ENCODE data around the gene SPEM1.

- no peak for TF ChIP-seq CTCF (IDR thresholded peaks at IDR 0.05)
- no peak for TF ChIP-seq EZH2 (IDR thresholded peaks at IDR 0.05; ENCODE audit: borderline replicate concordance, insufficient read depth, low read depth, low read length, poor library complexity, severe bottlenecking)
These were observed 35.5 kb upstream of the SPEM1 start for GRCh38 chr17:7384489-7385081.

Measured in B cell (primary cell).